Fibroblast of gingiva (primary cell): Measurements from ENCODE around the gene TNS2.
"Not testable (repeated sequence)": the region's sequence is repeated elsewhere in the genome, so short reads cannot be mapped to it uniquely, and the experiment has no call there.

Source experiments
- DNase-seq: peaks from one replicate; pipeline ENCODE4 v3.0.0-alpha.2; 2011; ENCODE audit warnings: low read depth

Gene TNS2

GRCh38 chr12:53096089-53096741, 46.4 kb downstream of the TNS2 start:
- DNase-seq: peak; percentile 93

GRCh38 chr12:53096759-53097158, 46.9 kb downstream of the TNS2 start:
- no peak for DNase-seq

- DNase-seq: no peak
These were observed 47.3 kb downstream of the TNS2 start for GRCh38 chr12:53097207-53097563.

- DNase-seq: peak; percentile 25
These were observed 47.9 kb downstream of the TNS2 start, which contains the start of gene IGFBP6 for GRCh38 chr12:53097564-53098353. TSS of gene IGFBP6 (plus strand) at chr12:53097667. CDS start at chr12:53097718, 51 bp downstream.

- DNase-seq: peak; percentile 46
These were observed 48.6 kb downstream of the TNS2 start for GRCh38 chr12:53098354-53098981.

GRCh38 chr12:53099071-53099882, 49.4 kb downstream of the TNS2 start:
- DNase-seq: peak; percentile 95

- DNase-seq: no peak
These were observed 50.7 kb downstream of the TNS2 start for GRCh38 chr12:53100466-53101151.

GRCh38 chr12:53101266-53101665, 51.4 kb downstream of the TNS2 start:
- no peak for DNase-seq

- DNase-seq: no peak
These were observed 52.3 kb downstream of the TNS2 start for GRCh38 chr12:53101931-53102781.

- no peak for DNase-seq
These were observed 53.3 kb downstream of the TNS2 start, which contains the start of gene SOAT2 for GRCh38 chr12:53102883-53103807. TSS of gene SOAT2 (plus strand) at chr12:53103486. CDS start at chr12:53103578, 92 bp downstream.

GRCh38 chr12:53103860-53104305, 54.0 kb downstream of the TNS2 start:
- no peak for DNase-seq

- DNase-seq: no peak
These were observed 55.4 kb downstream of the TNS2 start for GRCh38 chr12:53105256-53105655.

- no peak for DNase-seq
These were observed 56.0 kb downstream of the TNS2 start for GRCh38 chr12:53105712-53106439.

- DNase-seq: no peak
These were observed 57.3 kb downstream of the TNS2 start for GRCh38 chr12:53107122-53107521.

GRCh38 chr12:53112431-53112830, 62.6 kb downstream of the TNS2 start:
- DNase-seq: not testable (repeated sequence)

- DNase-seq: no peak
These were observed 63.4 kb downstream of the TNS2 start for GRCh38 chr12:53113136-53113705.

GRCh38 chr12:53113951-53114350, 64.1 kb downstream of the TNS2 start:
- no peak for DNase-seq
